ENCODE measurements around the gene HPS4. TPM values are rescaled to one million over a fixed set of nuclear protein-coding genes. Genes with fewer than 3 reads are reported as not detected.
"Not testable (repeated sequence)": the region's sequence is repeated elsewhere in the genome, so short reads cannot be mapped to it uniquely, and the experiment has no call there.

HPS4 gene
- polyA plus RNA-seq, 4 donors, result 23.0 to 39.0 (median 31.9) TPM

DNA sequence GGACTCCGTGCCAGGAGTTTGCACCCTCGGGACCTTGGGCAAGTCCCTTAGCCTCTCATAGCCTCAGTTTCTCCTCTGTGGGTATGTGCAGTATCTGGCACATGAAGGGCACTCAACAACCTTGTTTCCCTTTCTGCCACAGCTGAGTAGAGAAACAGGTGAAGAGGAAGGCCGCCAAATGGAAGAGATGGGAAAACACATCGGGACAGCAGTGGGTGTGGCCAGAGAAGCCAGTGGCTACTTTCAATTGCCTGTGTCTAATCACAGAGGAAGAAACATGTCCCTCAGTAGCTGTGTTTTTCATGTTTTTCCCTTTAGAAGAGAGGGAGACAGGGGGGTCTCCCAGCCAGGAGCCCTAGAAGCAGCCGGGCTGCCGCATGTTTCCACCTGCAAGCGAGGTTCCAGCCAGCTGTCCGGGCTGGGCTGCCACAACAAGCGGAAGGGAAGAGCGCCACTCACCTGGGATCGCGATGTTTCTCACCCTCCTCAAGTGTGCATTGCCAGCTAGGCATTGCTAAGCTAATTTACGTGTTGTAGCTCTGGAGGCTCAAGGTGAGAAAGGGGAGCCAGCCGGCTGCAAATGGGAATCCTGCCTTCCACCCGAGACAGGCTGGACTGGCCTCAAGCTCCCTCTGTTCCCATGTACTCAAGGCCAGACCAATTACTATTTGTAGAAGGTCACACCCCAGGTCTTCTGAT, 37.9 kb downstream of the HPS4 start:
- no peak for DNase-seq (ENCODE audit: low read depth in 4 of 4, low spot score in 3 of 4)

DNA sequence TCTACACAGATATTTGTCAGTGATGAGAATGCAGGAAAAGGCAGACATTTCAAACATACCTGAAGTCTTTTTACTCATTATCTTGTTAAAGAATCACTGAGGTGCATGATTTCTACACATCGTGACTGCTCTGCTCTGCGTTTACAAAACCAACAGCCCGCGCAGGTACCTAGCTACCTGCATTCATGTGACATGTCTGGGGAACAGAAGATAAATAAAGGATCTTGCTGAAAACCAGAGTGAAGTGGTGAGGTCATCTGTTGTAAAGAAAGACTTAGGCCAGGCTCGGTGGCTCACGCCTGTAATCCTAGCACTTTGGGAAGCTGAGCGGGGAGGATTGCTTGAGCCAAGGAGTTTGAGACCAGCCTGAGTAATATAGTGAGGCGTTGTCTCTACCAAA, 38.8 kb downstream of the HPS4 start:
- DNase-seq (ENCODE audit: low read depth in 4 of 4, low spot score in 3 of 4), result no peak

DNA sequence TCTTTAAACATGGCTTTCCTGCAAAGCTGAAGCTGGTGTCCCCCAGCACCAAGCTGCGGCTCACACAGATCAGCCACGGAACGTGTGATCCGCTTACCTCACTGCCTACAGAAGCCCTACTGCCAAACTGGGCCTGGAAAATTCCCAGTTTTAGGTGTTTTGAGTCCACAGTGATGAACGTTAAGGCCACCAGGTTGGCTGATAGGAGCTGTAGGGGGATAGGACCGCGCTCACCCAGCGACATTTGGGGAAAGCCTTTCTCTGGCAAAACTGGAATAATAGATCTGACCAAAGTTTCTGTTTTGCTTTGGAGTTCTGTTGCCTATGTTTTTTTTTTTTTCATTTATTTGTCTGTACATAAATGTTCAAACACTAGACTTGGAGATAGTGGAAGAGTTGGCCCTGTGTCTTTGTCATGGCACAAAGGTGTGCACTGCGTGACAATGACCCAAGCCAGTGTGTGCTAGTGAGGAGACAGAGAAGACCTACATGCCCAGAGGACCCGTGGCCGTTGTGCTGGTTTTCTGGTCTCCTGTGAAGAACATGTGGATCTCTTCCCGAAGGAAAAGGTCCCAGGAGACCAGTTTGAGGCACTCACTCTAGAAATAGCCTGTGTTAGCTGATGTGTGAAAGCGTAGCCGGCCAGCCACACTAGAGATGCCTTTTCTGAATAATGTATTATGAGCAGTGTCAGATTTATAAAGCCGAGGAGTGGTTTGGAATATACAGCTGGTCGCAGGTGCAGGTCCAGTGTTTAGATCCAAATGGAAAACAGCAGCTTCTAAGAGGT, 39.5 kb downstream of the HPS4 start:
- DNase-seq (ENCODE audit: low read depth in 4 of 4, low spot score in 3 of 4), result no peak

DNA sequence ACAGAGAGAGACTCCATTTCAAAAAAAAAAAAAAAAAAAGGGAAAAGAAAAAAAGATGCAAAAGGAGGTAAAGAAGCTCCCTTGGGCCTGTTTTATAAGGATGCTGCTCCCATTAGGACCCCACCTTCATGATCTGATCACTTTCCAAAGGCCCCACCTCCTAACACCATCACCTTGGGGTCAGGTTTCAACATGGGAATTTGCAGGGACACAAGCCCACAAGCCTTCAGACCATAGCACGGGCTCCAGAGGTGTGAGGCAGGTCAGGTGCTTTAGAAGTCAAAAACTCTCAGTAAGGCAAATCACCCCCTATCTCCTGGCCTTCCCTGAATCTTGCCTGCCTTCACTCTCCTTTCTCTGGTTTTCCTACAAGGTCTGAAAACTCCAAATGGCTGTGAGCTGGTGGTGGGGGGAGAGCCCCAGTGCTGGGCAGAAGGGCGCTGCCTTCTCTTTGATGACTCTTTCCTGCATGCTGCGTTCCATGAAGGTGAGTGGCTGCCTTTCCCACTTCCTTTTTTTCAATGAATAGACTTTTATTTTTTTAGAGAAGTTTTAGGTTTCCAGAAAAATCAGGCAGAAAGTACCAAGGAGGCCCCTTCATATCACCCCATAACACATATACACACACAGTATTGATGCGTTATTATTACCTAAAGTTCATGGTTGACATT, 41.4 kb downstream of the HPS4 start:
- no peak for DNase-seq (ENCODE audit: low read depth in 4 of 4, low spot score in 3 of 4)

DNA sequence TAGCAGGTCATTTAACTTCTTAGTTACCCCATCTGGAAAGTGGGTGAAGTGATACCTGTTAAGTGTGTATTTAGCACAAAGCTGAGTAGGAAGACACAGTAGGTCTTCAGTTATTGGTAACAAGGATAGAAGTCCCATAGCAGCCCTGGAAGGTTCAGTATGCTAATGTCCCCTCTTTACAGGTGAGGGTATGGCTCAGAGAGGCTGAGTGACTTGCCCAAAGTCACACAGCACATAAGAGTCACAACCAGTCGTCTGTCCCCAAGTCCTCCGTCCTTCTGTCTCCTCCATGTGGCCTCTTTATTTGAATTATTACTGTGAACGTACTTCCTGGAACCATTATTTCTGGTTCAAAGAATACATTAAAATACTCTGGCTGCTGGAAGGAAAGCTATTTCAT, 44.0 kb downstream of the HPS4 start:
- no peak for DNase-seq (ENCODE audit: low read depth in 4 of 4, low spot score in 3 of 4)

DNA sequence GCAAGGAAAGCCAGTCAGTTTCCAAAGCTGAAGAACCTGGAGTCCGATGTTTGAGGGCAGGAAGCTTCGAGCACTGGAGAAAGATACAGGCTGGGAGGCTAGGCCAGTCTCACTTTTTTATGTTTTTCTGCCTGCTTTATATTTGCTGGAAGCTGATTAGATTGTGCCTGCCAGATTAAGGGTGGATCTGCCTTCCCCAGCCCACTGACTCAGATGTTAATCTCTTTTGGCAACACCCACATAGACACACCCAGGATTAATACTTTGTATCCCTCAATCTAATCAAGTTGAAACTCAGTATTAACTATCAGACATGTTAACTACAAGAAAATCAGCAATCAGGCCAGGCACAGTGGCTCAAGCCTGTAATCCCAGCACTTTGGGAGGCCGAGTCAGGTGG, 44.8 kb downstream of the HPS4 start:
- DNase-seq (ENCODE audit: low read depth in 4 of 4, low spot score in 3 of 4), result not testable (repeated sequence)

DNA sequence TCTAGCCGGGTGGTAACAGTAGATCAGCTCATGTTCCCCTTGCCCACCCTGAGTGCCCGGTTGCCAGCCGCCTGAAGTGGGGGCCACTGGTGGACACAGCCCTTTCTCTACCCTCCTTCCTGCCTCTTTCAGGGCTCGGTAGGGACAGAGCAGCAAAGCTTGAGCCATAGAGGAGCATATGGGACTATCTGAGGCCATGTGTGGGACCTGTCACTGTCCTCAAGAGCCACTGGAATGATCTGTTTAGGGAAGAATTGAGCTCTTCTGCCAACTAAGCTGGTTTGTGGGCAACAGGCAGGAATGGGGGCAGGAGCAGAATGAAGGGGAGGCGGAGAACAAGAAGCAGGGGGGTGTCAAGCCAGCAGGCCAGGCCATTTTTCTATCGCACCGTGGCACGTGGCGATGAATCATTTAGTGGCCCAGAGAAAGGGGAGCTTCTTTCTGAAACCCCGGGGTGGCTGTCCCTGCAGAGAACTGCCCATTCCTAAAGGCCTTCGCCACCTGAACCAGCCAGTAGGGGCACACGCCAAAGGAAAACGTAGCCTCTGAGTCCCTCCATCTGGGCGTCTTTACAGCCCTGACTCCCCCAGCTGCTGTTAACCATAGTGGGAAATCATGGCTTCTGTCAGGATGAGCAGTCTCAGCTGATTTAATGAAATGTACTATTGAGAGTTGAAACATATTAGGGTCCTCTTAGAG, 45.7 kb downstream of the HPS4 start:
- DNase-seq (ENCODE audit: low read depth in 4 of 4, low spot score in 3 of 4), result no peak

DNA sequence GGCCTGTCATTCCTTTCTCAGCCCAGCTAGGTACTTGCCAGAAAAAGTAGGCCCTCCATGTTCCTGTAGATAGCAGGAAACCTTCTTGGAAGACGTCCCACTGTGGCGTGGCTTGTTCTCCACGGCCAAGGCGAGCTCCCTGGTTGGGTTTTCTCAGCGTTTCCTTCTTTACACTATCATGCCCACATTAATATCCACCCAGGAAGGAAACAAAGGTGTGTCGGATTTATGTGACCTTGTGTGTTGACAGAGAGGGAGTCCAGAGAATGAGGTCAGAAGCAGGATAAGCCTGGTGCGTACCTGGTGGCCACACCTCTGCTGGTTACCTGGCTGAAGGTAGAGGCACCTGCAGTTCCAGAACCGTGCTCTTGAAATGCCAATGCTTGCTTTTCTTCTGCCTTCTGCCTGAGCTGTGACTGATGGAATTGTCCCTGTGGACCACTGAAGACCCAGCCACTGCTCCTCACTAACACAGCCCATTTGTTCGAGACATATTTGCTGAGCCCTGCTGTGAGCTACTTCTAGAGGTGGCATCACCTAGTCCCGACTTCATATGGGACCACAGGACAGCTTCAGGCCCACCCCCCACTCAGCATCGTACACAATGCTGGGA, 46.6 kb downstream of the HPS4 start:
- DNase-seq (ENCODE audit: low read depth in 4 of 4, low spot score in 3 of 4), result no peak

DNA sequence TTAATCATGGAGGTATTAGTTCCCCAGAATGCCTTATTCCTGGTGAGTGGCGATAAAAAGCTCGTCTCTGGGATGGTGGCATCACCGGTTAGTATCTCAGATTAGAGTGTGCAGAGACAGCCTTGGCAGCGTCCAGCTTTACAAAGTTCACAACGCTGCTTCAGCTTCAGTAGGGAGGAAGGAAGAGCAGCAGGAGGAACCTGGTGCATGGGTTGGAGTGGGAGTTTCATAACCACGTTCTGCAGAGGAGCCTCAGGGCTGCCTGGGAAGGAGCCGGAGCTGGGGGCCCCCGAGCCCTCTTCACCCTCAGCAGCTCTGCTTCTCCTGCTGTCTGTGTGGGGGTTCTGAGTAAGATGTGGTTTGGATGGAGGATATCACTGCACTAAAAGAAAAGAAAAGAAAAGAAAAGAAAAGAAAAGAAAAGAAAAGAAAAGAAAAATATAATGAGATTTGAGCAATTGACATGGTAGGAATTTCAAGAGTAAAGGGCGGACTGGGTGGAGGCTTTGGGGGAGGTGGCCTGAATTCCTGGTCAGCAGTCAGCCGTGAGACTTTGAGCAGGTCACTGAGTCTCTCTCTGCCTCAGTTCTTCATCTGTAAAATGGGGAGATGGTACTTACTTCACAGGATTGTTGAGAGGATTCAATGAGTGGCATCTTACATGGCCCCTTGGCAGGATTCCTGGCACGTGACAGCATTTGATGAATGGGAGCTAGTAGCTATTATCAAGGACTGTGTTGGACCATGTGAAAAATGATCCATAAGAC, 48.1 kb downstream of the HPS4 start:
- no peak for DNase-seq (ENCODE audit: low read depth in 4 of 4, low spot score in 3 of 4)

DNA sequence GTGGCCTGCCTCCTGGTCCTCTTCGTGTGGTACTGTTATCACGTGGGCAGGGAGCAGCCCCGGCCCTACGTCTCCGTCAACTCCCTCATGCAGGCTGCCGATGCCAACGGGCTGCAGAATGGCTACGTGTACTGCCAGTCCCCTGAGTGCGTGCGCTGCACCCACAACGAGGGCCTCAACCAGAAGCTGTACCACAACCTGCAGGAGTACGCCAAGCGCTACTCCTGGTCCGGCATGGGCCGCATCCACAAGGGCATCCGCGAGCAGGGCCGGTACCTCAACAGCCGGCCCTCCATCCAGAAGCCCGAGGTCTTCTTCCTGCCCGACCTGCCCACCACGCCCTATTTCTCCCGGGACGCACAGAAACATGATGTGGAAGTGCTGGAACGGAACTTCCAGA, 49.8 kb downstream of the HPS4 start:
- DNase-seq (ENCODE audit: low read depth in 4 of 4, low spot score in 3 of 4), result no peak

DNA sequence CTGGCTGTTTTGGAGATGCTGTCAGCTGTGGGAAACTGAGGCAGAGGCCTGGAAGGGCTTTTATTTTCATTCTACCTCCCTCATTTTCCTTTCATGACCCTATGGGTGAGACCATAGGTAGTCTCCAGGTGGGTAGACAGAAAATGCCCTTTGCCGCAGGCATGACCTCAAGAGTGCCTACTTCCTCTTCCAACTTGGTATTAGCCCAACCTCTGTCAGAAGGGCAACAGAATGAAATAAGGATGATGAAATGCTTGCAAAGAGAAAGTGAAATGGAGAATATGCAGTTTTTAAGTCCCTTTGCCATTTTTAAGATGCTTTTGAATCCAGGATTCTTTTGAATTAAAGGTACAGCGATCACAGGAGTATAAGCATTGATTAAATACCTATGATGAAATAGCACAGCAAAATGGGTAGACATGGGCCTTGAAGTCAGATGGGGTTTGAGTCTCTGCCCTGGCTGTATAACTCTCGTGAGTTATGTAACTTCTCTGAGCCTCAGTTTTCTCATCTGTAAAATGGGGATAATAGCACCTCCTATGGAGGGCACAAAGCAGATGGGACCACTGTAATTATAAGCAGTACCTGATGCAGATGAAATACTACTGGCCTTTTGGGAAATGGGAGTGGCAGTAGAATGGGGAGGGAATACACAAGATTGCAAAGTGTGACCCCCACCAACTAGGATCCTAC, 50.8 kb downstream of the HPS4 start:
- no peak for DNase-seq (ENCODE audit: low read depth in 4 of 4, low spot score in 3 of 4)

DNA sequence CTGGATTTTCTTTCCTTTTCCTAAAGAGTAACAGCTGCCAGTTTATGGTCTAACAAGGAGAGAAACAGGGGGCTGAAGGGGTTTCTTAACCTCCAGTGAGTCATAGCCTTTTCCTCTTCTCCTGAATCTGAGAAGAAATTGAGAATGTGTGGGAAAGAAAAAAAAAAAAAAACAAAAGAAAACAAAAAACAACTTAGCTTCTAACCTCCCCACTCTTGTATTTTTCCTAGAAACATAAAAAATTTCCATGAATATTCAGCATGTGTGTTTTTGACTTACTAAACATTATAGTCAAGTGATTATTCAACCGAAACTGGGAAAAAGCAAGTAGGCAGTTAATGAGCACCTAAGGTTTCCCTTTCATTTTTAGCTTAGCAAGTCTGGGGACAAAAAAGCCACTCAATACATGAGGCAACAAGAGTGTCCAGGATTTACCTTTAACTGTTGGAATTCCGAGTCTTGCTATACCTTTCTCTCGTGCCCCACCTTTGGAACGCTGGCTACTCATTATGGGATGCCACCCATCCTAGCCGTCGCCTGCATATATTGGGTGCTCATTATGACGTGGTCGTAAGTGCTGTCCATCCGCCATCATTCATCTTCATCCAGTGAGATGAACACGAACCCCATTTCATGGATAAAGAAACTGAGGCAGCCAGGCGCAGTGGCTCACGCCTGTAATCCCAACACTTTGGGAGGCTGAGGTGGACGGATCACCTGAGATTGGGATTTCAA, 52.2 kb downstream of the HPS4 start:
- DNase-seq (ENCODE audit: low read depth in 4 of 4, low spot score in 3 of 4), result no peak

DNA sequence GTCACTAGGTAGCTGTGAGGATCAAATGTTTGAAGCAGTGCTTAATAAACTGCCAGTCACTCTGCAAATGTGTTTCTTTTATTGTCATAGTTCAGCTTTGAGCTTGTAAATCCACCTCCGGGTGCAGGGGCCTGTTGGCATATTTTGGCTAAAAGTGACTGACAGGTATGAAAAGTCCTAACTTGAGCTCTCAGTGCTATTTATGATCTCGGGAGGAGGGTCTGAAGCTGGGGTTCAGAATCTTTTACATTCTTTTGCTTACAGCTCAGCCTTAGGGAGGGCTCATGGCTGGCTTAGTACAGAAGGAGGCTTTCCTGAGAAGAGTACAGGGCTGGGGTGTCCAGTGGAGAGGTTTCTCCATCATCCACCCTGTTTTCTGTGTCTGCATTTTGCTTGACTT, 53.0 kb downstream of the HPS4 start:
- no peak for DNase-seq (ENCODE audit: low read depth in 4 of 4, low spot score in 3 of 4)

DNA sequence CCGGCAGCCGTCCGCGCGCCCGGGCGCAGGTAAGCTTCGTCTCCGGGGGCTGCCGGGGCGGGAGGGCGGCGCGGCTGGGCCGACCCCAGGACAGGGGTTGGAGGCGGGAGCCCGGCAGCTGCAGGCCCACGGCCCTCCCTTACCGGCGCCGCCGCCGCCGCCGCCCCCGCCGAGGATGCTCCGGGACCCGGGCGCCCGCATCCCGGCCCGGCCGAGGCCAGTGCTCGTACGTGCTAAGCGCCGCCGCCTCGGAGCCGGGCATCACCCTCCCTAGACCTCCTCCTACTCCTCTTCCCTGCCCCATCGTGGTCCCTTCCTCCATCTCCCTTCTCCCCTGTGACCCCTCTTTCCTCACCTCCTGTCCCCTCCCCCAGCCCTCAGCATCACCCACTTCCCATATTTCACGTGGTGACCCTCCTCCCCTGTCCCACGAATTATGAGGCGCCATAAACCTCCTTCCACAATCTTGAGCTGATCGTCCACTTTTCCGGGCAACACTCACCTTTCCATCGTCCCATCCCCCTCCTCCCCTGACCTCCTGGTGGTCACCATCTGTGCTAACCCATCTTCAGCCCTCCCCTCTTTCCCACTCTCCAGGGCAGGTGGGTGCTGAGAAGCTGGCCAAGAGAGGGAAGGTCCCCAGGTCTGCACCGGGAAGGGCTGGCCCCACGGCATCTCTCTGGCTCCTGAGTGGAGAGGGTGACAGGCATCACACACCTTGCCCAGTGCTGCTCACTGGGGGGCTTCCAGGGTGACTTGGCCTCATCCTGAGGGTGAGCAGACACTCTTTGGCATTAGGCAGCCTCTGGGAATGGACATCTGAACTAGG, 53.9 kb downstream of the HPS4 start:
- no peak for DNase-seq (ENCODE audit: low read depth in 4 of 4, low spot score in 3 of 4)

DNA sequence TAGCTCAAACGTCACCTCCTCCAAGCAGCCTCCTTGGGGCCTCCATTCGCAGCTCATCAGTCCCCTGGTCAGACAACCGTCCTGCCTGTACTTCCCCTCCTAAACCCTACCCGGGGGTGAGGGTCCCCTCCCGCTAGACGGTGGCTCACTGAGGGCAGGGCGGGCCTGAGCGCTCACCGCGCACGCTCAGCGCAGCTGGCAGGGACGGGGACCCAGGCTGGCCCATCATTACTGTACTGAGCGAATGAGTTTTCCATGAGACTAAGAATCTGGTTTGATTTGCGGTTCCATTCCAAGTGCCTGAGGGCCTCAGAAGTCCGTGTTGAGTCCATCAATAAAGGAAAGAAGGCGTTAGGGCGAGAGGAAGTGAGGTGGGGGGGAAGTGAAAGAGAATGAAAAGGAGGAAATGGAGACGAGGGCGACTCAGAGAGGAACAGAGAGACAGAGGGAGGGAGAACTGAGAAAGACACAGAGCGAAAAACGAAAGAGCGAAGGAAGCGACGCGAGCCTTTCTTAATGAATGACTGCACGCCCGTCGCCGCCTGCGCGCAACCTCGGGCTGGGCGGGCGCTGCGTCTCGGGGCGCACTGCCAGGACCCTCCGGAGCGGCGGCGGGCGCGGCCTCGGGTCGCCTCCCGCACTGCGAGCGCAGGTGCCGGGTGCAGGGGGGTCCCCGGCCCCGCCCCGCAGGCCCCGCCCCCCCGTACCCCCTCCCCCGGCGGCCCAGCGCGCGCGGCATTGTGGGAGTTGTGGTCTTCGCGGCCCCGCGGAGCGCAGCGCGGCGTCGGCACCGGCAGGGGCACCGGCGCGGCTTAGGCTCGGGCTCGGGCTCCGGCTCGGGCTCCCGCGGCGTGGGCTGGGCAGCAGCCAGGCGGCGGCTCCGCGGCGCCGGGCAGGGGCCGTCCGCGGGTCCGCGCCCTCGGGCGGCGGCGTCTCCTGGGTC, 54.8 kb downstream of the HPS4 start, which contains the start of gene ASPHD2:
Gene ASPHD2 (plus strand): TSS at position 746 of the 943 bp plus-strand sequence. CDS start 4,356 bp downstream, outside the sequence.
- peak; percentile 18 to 36 (median 30) for DNase-seq (ENCODE audit: low read depth in 4 of 4, low spot score in 3 of 4)

DNA sequence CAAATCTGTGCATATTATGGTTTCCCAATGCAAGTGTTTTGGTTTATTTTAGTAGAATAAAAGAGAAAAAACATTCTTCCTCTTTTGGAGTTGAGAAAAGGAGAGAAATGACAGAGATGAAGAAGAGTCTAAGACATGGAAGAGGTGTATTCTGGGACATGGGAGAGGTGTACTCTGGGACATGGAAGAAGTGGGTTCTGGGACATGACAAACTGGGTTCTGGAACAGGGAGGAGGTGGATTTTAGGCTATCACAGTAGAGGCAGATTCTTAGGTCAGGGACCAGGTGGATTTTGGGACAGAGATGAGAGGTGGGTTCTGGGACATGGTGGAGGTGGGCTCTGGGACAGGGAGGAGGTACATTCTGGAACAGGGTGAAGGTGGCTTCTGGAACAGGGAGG, 56.7 kb downstream of the HPS4 start:
- no peak for DNase-seq (ENCODE audit: low read depth in 4 of 4, low spot score in 3 of 4)

DNA sequence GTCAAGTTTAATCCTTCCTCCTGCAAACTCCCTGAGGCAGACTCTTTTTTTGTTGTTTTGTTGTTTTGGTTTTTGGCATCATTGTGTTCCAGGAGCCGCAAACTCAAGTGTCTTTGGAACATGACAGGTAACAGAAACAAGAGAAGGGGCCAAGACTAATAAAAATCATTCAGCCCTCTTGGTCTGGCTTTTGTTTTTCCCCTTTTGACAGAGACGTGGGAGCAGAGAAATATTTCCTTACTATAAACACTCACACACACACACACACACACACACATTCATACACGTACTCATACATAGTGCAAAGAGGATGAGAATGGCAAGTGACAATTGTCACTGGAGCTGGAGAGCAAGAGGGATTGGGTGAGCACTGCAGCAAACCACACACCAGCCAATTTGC, 65.0 kb downstream of the HPS4 start:
- DNase-seq (ENCODE audit: low read depth in 4 of 4, low spot score in 3 of 4), result no peak

Data from left renal pelvis (tissue), 4 donors.